ENCODE measurements around the gene TYRO3. TPM values are rescaled to one million over a fixed set of nuclear protein-coding genes. Genes with fewer than 3 reads are reported as not detected.

Gene TYRO3
- total RNA-seq, 1 donor: 20.2 TPM

DNA sequence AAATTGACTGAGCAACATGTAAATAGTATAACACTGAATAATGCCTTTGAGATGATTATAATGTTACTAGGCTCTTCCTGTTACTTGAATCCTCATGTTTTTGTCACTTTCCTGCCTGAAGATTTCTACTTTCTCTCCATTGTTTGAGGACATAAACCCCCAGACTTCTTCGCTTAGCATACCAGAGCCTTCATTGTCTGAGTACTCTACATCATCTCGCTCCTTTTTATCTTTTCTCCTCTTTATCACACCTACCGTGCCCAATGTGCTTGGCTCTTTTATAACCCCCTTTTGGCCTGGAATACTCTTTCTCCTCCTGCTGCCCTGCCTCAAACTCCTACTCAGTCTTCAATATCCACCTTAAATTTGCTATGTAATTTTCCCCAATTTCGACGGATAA, 70.9 kb downstream of the TYRO3 start:
- DNase-seq (ENCODE audit: low read depth): no peak
- H3K4me3 ChIP-seq (ENCODE audit: low read depth, low read length): no peak overlapping the region
- TF ChIP-seq, protein P1, sequence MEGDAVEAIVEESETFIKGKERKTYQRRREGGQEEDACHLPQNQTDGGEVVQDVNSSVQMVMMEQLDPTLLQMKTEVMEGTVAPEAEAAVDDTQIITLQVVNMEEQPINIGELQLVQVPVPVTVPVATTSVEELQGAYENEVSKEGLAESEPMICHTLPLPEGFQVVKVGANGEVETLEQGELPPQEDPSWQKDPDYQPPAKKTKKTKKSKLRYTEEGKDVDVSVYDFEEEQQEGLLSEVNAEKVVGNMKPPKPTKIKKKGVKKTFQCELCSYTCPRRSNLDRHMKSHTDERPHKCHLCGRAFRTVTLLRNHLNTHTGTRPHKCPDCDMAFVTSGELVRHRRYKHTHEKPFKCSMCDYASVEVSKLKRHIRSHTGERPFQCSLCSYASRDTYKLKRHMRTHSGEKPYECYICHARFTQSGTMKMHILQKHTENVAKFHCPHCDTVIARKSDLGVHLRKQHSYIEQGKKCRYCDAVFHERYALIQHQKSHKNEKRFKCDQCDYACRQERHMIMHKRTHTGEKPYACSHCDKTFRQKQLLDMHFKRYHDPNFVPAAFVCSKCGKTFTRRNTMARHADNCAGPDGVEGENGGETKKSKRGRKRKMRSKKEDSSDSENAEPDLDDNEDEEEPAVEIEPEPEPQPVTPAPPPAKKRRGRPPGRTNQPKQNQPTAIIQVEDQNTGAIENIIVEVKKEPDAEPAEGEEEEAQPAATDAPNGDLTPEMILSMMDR (IDR thresholded peaks at IDR 0.05; ENCODE audit: insufficient read depth, low read length): no peak

DNA sequence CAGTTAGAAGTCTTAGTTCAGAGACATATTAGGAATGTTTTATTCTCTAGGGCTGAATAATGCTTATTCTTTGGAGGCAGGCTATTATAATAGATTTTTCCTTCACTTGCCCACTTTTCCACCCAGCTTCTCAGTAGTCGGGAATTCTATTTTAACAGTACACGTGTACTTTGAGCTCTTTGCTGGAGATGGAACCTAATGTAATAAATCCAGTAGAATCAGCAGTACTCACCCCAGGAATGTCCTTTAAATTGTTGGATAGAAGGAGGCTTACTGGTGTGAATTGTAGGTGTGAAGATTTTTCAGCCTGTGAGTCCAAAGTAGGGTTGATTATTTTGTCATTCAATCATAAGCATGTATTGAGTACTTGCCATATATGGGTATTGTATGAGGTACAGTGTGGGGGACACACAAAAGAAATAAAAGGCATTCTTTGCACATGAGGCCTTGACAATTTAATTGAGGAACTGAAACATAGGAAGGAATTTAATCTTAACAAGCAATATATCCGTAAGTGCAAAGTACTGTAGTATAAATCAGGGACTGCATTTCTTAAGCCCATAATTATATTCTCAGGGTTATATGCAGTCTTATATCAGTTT, 71.7 kb downstream of the TYRO3 start:
- TF ChIP-seq, protein P1 (IDR thresholded peaks at IDR 0.05; ENCODE audit: insufficient read depth, low read length): no peak
- DNase-seq (ENCODE audit: low read depth): no peak
- H3K4me3 ChIP-seq (ENCODE audit: low read depth, low read length): no peak overlapping the region

DNA sequence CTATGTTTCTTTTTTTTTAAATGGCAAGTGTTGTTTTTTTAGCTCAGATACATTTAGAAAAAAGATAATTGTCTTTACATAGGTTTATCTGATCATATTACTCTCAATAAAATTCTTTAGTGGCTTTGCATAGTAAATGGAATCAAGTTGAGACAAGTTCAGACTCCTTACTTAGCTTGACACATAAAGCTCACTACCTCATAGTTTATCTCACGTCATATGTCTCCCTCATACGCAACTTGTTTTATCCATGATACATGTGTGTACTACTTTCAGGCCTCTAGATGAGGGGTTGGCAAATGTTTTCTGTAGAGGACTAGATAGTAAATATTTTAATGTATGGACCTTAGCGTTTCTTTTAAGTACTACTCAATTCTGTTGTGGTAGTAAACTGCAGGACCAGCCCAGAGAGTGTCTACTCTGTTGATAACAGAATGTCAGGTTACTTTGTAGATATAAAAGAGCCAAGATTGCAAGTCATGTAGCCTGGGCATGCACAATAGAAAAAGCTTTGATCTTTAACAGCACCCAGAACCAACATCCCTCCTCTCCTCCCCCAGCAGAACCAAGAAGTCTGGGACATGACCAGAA, 73.0 kb downstream of the TYRO3 start:
- DNase-seq (ENCODE audit: low read depth): no peak
- no peak overlapping the region for H3K4me3 ChIP-seq (ENCODE audit: low read depth, low read length)
- TF ChIP-seq, protein P1 (IDR thresholded peaks at IDR 0.05; ENCODE audit: insufficient read depth, low read length): no peak

Other genes with a start within 250 kb of the TYRO3 start
- 0.25 and 9.0 TPM in 2 replicates for gene OIP5, start 226.6 kb upstream of the TYRO3 start, total RNA-seq (ENCODE audit: low replicate concordance)
- gene NUSAP1, start 226.3 kb upstream of the TYRO3 start, total RNA-seq (ENCODE audit: low replicate concordance): 21.3 and 85.8 TPM in 2 replicates
- gene NDUFAF1, start 156.7 kb upstream of the TYRO3 start, total RNA-seq (ENCODE audit: low replicate concordance): 22.1 and 23.9 TPM in 2 replicates
- gene RTF1, start 142.1 kb upstream of the TYRO3 start, total RNA-seq (ENCODE audit: low replicate concordance): 29.5 and 29.6 TPM in 2 replicates
- gene ITPKA, start 65.3 kb upstream of the TYRO3 start, total RNA-seq (ENCODE audit: low replicate concordance): 1.4 and 1.8 TPM in 2 replicates
- under 0.01 TPM in 1 of 2 replicates, not detected in the other for gene LTK, start 45.4 kb upstream of the TYRO3 start, total RNA-seq (ENCODE audit: low replicate concordance)
- gene RPAP1, start 15.0 kb upstream of the TYRO3 start, total RNA-seq (ENCODE audit: low replicate concordance): 10.7 and 16.3 TPM in 2 replicates
- 49.2 and 64.6 TPM in 2 replicates for gene MGA, start 101.2 kb downstream of the TYRO3 start, total RNA-seq (ENCODE audit: low replicate concordance)
- 12.7 and 20.8 TPM in 2 replicates for gene MAPKBP1, start 215.3 kb downstream of the TYRO3 start, total RNA-seq (ENCODE audit: low replicate concordance)